ENCODE data around the gene PEX10. TPM values are rescaled to one million over a fixed set of nuclear protein-coding genes. Genes with fewer than 3 reads are reported as not detected.

PEX10 gene
- polyA plus RNA-seq, 1 experiment: 11.9 TPM

GRCh38 chr1:2384941-2385481 lies 27.4 kb downstream of the PEX10 start:
- no peak for TF ChIP-seq CTCF (IDR thresholded peaks at IDR 0.05; ENCODE audit: low read depth, low read length)
- CTCF ChIA-PET: interaction anchor here (1.3 to 8.6 kb wide), 2 partner anchors 186 to 191 kb away, joined by 4 to 255 read pairs; partner anchors contain the start of gene FAAP20
- no peak overlapping the region for H3K27ac ChIP-seq (ENCODE audit: low read depth, low read length)
- no peak for DNase-seq (ENCODE audit: low read depth, low spot score)
- no peak overlapping the region for H3K4me3 ChIP-seq (ENCODE audit: low read depth, low read length)
- POLR2A ChIA-PET: no interaction called here
- no peaks in the 10 kb centered on the region for H3K27me3 ChIP-seq (ENCODE audit: control insufficient read depth, insufficient read depth, low read length)
- no peaks in the 10 kb centered on the region; the same call in 1 of the 2 replicates for H3K9me3 ChIP-seq (ENCODE audit: control insufficient read depth, insufficient read depth, low read length)

- ChIA-PET POLR2A (interaction anchor here (1.1 kb wide), 1 partner anchor 189 kb away, joined by 4 read pairs; the partner anchor contains the start of gene FAAP20), CTCF (interaction anchor here (1.3 to 8.6 kb wide), 2 partner anchors 185 to 190 kb away, joined by 4 to 255 read pairs; partner anchors contain the start of gene FAAP20)
These were observed 28.1 kb downstream of the PEX10 start for GRCh38 chr1:2384130-2384860.

GRCh38 chr1:2383576-2383975 lies 28.8 kb downstream of the PEX10 start:
- ChIA-PET CTCF (interaction anchor here (1.3 to 8.6 kb wide), 2 partner anchors 184 to 189 kb away, joined by 4 to 255 read pairs; partner anchors contain the start of gene FAAP20), POLR2A (interaction anchor here (1.1 kb wide), 1 partner anchor 188 kb away, joined by 4 read pairs; the partner anchor contains the start of gene FAAP20)
- Histone ChIP-seq H3K9me3 (ENCODE audit: control insufficient read depth, insufficient read depth, low read length) (no peaks in the 10 kb centered on the region; the same call in 1 of the 2 replicates), H3K27ac (ENCODE audit: low read depth, low read length) (no peak overlapping the region), H3K27me3 (ENCODE audit: control insufficient read depth, insufficient read depth, low read length) (no peaks in the 10 kb centered on the region), H3K4me3 (ENCODE audit: low read depth, low read length) (no peak overlapping the region)
- DNase-seq (ENCODE audit: low read depth, low spot score): no peak
- TF ChIP-seq CTCF (IDR thresholded peaks at IDR 0.05; ENCODE audit: low read depth, low read length): no peak

More at GRCh38 chr1:2384130-2384860, 28.1 kb downstream of the PEX10 start:
- Histone ChIP-seq H3K27ac (ENCODE audit: low read depth, low read length) (no peak overlapping the region), H3K9me3 (ENCODE audit: control insufficient read depth, insufficient read depth, low read length) (no peaks in the 10 kb centered on the region; the same call in 1 of the 2 replicates), H3K4me3 (ENCODE audit: low read depth, low read length) (no peak overlapping the region), H3K27me3 (ENCODE audit: control insufficient read depth, insufficient read depth, low read length) (no peaks in the 10 kb centered on the region)
- no peak for TF ChIP-seq CTCF (IDR thresholded peaks at IDR 0.05; ENCODE audit: low read depth, low read length)
- DNase-seq (ENCODE audit: low read depth, low spot score): no peak

- CTCF ChIA-PET: interaction anchor here (0.6 to 8.6 kb wide), 33 partner anchors 7 to 372 kb away, joined by 3 to 255 read pairs (median 6); partner anchors contain the start of genes FAAP20, MORN1 and RER1
- no peak overlapping the region for H3K4me3 ChIP-seq (ENCODE audit: low read depth, low read length)
- H3K27me3 ChIP-seq (ENCODE audit: control insufficient read depth, insufficient read depth, low read length): no peaks in the 10 kb centered on the region
- TF ChIP-seq CTCF (IDR thresholded peaks at IDR 0.05; ENCODE audit: low read depth, low read length): peak; percentile 57
- H3K9me3 ChIP-seq (ENCODE audit: control insufficient read depth, insufficient read depth, low read length): no peaks in the 10 kb centered on the region; the same call in 1 of the 2 replicates
- H3K27ac ChIP-seq (ENCODE audit: low read depth, low read length): no peak overlapping the region
- POLR2A ChIA-PET: interaction anchor here (0.5 to 2.8 kb wide), 3 partner anchors 83 to 188 kb away, joined by 3 to 24 read pairs (median 7); partner anchors contain the start of gene FAAP20
- no peak for DNase-seq (ENCODE audit: low read depth, low spot score)
These were observed 29.6 kb downstream of the PEX10 start for GRCh38 chr1:2382621-2383361.

Measured in AG04450 (cell line).